Measurements from ENCODE around the gene PTPRQ.
"Not testable (repeated sequence)": the region's sequence is repeated elsewhere in the genome, so short reads cannot be mapped to it uniquely, and the experiment has no call there.

- not testable (repeated sequence) for TF ChIP-seq CTCF (conservative IDR thresholded peaks at IDR 0.05); EZH2 (IDR thresholded peaks at IDR 0.05; ENCODE audit: low read depth)
Measured at GRCh38 chr12:80477521-80478145, 33.6 kb downstream of the PTPRQ start.

All from PC-9 (cell line).